HepG2 (cell line): ENCODE data around the gene MED12L. TPM values are rescaled to one million over a fixed set of nuclear protein-coding genes. Genes with fewer than 3 reads are reported as not detected.

Experiments used
- ZBTB40 ChIP-seq, 2 experiments: fragments of 450-650 bp in 1 of 2; sonication (generic) in 1 of 2; formaldehyde crosslinking in 1 of 2; IDR thresholded peaks; 2 replicates each; pipeline versions ENCODE4 v1.6.1 to v1.8.0; 2016 to 2022; ENCODE audit warnings: antibody characterized with exemption in 1 of 2, mild to moderate bottlenecking in 1 of 2, missing genetic modification reagents in 1 of 2
- polyA plus RNA-seq, 8 experiments: library from polyadenylated mRNA; depleted of rRNA in 3 of 8; stranded (reverse) in 7 of 8; unstranded in 1 of 8; fragments of >200 nt; fragmentation: Illumina TruSeq in 4 of 8; extraction: Trizol in 4 of 8; gene quantifications; 2 replicates each; pipeline versions ENCODE4 v1.2.1 to v1.2.3, GENCODE V29; 2011 to 2016; ENCODE audit warnings: low read depth in 4 of 8, missing spikeins in 1 of 8, mixed read lengths in 1 of 8; ENCODE audit not compliant: insufficient read depth in 1 of 8
- total RNA-seq, 5 experiments: library from RNA; depleted of rRNA; stranded (reverse); fragments of >200 nt; fragmentation: Illumina TruSeq; extraction: Trizol; gene quantifications; 2 replicates each; pipeline ENCODE4 v1.2.3, GENCODE V29; 2016; ENCODE audit warnings: low read depth in 1 of 5

Gene MED12L
- total and polyA plus RNA-seq, 2 of the 13 experiments (the other 11 are each of a cell fraction or from before 2014, with no cell fraction given) = 0.07 to 0.64 TPM

GRCh38 chr3:151307131-151307530, 221.7 kb downstream of the MED12L start (continued):
- TF ChIP-seq ZBTB40 (IDR thresholded peaks at IDR 0.05) (no peak), ZBTB40 (CRISPR knock-in tag; IDR thresholded peaks at IDR 0.05) (no peak)
